Measurements from ENCODE around the gene WDR33. TPM values are rescaled to one million over a fixed set of nuclear protein-coding genes. Genes with fewer than 3 reads are reported as not detected.
"Not testable (repeated sequence)": the region's sequence is repeated elsewhere in the genome, so short reads cannot be mapped to it uniquely, and the experiment has no call there.

The WDR33 gene
- total and polyA plus RNA-seq, 2 experiments from 2014 or later = 40.3 to 44.4 TPM

DNA sequence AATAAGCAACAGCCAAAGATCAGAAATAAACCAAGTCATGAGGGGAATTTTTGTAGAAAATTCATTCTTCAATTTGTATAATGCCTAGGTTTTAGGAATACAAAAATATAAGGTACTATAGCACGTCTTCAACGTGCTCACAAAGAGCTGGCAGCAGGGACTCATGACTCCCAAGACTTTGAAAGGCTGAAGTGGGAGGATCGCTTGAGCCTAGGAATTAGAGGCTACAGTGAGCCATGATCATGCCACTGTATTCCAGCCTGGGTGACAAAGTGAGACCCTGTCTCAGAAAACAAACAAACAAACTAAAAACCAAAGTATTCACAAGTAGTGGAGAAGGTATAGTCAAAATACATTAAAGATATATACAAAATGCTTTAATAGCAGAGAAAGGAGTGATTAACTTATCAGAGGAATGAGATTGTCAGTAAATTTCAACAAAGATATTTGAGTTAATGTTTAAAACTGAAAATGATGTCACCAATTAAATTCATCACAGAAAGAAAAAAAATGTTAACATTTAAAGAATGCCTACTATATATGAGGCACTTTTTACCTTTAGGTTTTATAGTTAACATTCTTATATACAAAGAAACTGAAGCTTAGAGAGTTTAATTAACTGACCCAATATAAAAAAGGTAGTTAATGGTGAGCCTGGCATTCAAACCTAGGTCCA lies 3.2 kb downstream of the WDR33 start:
- Histone ChIP-seq H3K4me3 (no peak overlapping the region), H3K27me3 (no peaks in the 10 kb centered on the region), H3K27ac (no peak overlapping the region), H3K36me3 (no peaks in the 10 kb centered on the region), H3K4me1 (ENCODE audit: low read depth) (no peaks in the 10 kb centered on the region), H3K9me3 (ENCODE audit: low read depth) (no peaks in the 10 kb centered on the region)
- TF ChIP-seq, protein P1, sequence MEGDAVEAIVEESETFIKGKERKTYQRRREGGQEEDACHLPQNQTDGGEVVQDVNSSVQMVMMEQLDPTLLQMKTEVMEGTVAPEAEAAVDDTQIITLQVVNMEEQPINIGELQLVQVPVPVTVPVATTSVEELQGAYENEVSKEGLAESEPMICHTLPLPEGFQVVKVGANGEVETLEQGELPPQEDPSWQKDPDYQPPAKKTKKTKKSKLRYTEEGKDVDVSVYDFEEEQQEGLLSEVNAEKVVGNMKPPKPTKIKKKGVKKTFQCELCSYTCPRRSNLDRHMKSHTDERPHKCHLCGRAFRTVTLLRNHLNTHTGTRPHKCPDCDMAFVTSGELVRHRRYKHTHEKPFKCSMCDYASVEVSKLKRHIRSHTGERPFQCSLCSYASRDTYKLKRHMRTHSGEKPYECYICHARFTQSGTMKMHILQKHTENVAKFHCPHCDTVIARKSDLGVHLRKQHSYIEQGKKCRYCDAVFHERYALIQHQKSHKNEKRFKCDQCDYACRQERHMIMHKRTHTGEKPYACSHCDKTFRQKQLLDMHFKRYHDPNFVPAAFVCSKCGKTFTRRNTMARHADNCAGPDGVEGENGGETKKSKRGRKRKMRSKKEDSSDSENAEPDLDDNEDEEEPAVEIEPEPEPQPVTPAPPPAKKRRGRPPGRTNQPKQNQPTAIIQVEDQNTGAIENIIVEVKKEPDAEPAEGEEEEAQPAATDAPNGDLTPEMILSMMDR (IDR thresholded peaks at IDR 0.05; ENCODE audit: low read depth, low read length) = no peak
- no peak for DNase-seq (ENCODE audit: low read depth in 1 of 2, low spot score in 1 of 2)

DNA sequence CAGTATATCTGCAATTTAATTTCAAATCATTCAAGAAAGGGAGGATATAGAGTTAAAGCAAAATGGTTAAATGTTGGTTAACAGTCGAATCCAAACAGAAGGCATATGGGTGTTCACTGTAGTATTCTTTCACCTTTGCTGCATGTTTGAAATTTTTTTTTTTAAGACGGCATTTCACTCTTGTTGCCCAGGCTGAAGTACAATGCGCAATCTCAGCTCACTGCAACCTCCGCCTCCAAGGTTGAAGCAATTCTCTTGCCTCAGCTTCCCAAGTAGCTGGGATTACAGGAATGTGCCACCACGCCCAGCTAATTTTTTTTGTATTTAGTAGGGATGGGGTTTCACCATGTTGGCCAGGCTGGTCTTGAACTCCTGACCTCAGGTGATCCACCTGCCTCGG lies 4.1 kb downstream of the WDR33 start:
- H3K4me3 ChIP-seq; H3K36me3 ChIP-seq; H3K27ac ChIP-seq; H3K27me3 ChIP-seq; H3K9me3 ChIP-seq (ENCODE audit: low read depth); H3K4me1 ChIP-seq (ENCODE audit: low read depth); DNase-seq (ENCODE audit: low read depth in 1 of 2, low spot score in 1 of 2): not testable (repeated sequence)

DNA sequence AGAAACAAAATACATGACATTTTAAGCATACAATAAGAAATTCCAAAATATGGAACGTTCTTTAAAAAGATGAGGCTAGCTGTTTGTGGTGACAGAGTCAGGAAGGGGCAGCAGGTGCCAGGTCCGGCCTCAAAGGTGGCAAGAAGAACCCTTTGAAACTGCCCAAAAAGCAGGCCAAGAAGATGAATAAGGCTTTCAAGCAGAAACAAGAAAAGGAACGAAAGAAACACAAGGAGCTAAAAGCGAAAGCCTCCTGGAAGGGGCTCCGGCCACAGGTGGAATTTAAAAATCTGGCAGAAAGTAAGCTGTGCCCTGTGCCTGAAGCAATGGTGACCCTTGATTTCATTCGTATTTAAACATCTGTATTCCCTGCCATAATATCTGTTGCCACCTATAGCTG lies 5.5 kb downstream of the WDR33 start:
- Histone ChIP-seq H3K4me3 (no peak overlapping the region), H3K4me1 (ENCODE audit: low read depth) (no peaks in the 10 kb centered on the region), H3K9me3 (ENCODE audit: low read depth) (no peaks in the 10 kb centered on the region), H3K27me3 (no peaks in the 10 kb centered on the region), H3K36me3 (no peaks in the 10 kb centered on the region), H3K27ac (no peak overlapping the region)
- DNase-seq (ENCODE audit: low read depth in 1 of 2, low spot score in 1 of 2) = no peak
- TF ChIP-seq, protein P1 (IDR thresholded peaks at IDR 0.05; ENCODE audit: low read depth, low read length) = no peak

DNA sequence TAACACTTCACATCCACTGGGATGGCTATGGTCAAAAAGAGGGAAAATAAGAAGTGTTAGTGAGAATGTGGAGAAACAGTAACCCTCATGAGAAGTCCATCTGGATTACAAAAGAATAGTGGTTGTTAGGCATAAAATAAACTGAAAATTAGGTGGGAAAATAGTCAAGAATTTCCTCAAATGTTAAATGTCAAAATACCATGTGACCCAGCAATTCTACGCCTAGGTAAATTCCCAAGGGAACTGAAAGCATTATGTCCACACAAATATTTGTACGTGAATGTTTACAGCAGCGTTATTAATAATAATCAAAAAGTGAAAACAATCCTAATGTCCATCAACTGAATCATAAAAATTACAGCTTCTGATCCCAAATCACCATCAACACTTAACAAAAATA lies 11.0 kb downstream of the WDR33 start:
- no peaks in the 10 kb centered on the region for H3K9me3 ChIP-seq (ENCODE audit: low read depth)
- no peaks in the 10 kb centered on the region for H3K4me1 ChIP-seq (ENCODE audit: low read depth)
- H3K36me3 ChIP-seq = no peaks in the 10 kb centered on the region
- TF ChIP-seq, protein P1 (IDR thresholded peaks at IDR 0.05; ENCODE audit: low read depth, low read length) = no peak
- H3K4me3 ChIP-seq = no peak overlapping the region
- DNase-seq (ENCODE audit: low read depth in 1 of 2, low spot score in 1 of 2) = no peak
- H3K27ac ChIP-seq = no peak overlapping the region
- H3K27me3 ChIP-seq = no peaks in the 10 kb centered on the region

DNA sequence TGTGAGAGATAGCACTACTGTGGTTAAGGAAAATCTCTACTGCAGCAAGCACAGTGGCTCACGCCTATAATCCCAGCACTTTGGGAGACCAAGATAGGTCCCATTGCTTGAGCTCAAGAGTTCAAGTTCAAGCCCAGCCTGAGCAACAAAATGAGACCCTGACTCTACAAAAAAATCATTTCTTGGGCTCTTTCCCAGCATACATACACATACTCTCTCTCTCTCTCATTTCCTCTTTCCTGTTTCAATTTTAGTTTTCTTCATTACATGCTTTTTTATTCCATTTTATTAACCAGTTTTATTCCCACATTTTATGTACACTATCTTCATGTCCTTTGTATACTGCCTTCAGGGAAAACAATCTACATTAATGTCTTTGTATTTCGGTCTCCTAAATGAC lies 14.6 kb downstream of the WDR33 start:
- no peaks in the 10 kb centered on the region for H3K36me3 ChIP-seq
- no peak overlapping the region for H3K4me3 ChIP-seq
- no peaks in the 10 kb centered on the region for H3K9me3 ChIP-seq (ENCODE audit: low read depth)
- TF ChIP-seq, protein P1 (IDR thresholded peaks at IDR 0.05; ENCODE audit: low read depth, low read length) = no peak
- H3K27ac ChIP-seq = no peak overlapping the region
- H3K27me3 ChIP-seq = no peaks in the 10 kb centered on the region
- H3K4me1 ChIP-seq (ENCODE audit: low read depth) = no peaks in the 10 kb centered on the region
- DNase-seq (ENCODE audit: low read depth in 1 of 2, low spot score in 1 of 2) = no peak

DNA sequence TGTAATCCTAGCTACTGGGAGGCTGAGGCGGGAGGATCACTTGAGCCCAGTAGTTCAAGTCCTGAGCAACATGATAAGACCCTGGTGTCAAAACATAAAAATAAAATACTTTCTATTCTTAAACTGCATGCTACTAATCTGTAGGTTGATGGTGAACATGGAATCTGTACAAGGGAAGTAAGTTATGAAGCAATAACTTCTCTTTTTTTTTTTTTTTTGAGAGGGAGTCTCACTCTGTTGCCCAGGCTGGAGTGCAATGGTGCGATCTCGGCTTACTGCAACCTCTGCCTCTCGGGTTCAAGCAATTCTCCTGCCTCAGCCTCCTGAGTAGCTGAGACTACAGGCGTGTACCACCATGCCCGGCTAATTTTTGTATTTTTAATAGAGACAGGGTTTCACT lies 16.1 kb downstream of the WDR33 start:
- H3K36me3 ChIP-seq; DNase-seq (ENCODE audit: low read depth in 1 of 2, low spot score in 1 of 2); H3K4me3 ChIP-seq; H3K27ac ChIP-seq; H3K27me3 ChIP-seq; H3K4me1 ChIP-seq (ENCODE audit: low read depth); H3K9me3 ChIP-seq (ENCODE audit: low read depth): not testable (repeated sequence)

DNA sequence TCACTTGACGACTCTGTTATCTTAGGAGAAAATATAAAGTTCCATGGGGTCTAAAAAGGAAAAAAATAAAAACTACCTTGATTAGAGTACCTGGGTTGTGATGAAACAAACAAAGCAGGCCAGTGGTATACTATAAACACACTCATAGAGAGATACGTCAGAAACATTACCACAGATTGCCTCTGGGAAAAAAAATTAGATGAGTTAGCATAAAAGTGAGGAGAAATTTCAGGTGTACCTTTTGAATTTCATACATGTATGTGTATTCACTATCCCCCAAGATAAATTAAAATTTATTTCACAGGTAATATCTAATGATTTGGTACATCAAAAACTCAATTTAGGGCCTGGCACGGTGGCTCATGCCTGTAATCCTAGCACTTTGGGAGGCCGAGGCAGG lies 18.2 kb downstream of the WDR33 start:
- TF ChIP-seq, protein P1 (IDR thresholded peaks at IDR 0.05; ENCODE audit: low read depth, low read length) = no peak
- Histone ChIP-seq H3K4me1 (ENCODE audit: low read depth) (no peaks in the 10 kb centered on the region), H3K9me3 (ENCODE audit: low read depth) (no peaks in the 10 kb centered on the region), H3K27ac (no peak overlapping the region), H3K36me3 (no peaks in the 10 kb centered on the region), H3K4me3 (no peak overlapping the region), H3K27me3 (no peaks in the 10 kb centered on the region)
- DNase-seq (ENCODE audit: low read depth in 1 of 2, low spot score in 1 of 2) = no peak
